Keratinocyte (primary cell): ENCODE results near the gene FOXR1. TPM values are rescaled to one million over a fixed set of nuclear protein-coding genes. Genes with fewer than 3 reads are reported as not detected.
A peak's percentile ranks its signal among the peaks of the same experiment; 100 is the strongest.

Source experiments
- DNase-seq: peaks from one replicate; pipeline ENCODE4 v3.0.0-alpha.2; 2011; ENCODE audit warnings: low read depth, missing footprints, low spot score
- FAIRE-seq: peaks from 2 replicates; lab custom pipeline; 2011; peaks lifted over from hg19 to GRCh38; lab: Jason Lieb, UNC
- H2AFZ ChIP-seq: 2 replicates; pipeline ENCODE4 v1.6.0; 2012; ENCODE audit warnings: low read length, control low read depth, inconsistent platforms; ENCODE audit not compliant: control insufficient read depth
- H3K27ac ChIP-seq: 2 replicates; pipeline ENCODE4 v1.5.1; 2011; ENCODE audit warnings: low read length; ENCODE audit not compliant: control insufficient read depth, insufficient read depth
- H3K27me3 ChIP-seq: 3 replicates; pipeline ENCODE4 v1.6.0; 2011; ENCODE audit warnings: low read length; ENCODE audit not compliant: control insufficient read depth, insufficient read depth; ENCODE audit errors: extremely low read depth
- H3K36me3 ChIP-seq, 2 experiments: 2 replicates in 1 of 2; 3 replicates in 1 of 2; pipeline ENCODE4 v1.5.1; 2011; ENCODE audit warnings: low read length in 2 of 2, mild to moderate bottlenecking in 1 of 2; ENCODE audit not compliant: control insufficient read depth in 2 of 2, insufficient read depth in 2 of 2; ENCODE audit errors: extremely low read depth in 1 of 2
- H3K4me1 ChIP-seq: 3 replicates; pipeline ENCODE4 v1.5.1; 2011; ENCODE audit warnings: low read length; ENCODE audit not compliant: control insufficient read depth, insufficient read depth; ENCODE audit errors: extremely low read depth
- H3K4me2 ChIP-seq: 3 replicates; pipeline ENCODE4 v1.6.0; 2011; ENCODE audit warnings: low read depth, low read length; ENCODE audit not compliant: control insufficient read depth, insufficient read depth; ENCODE audit errors: extremely low read depth
- H3K4me3 ChIP-seq, 3 experiments: fragments of 200-600 bp in 1 of 3; sonication (generic) in 1 of 3; 2 replicates in 2 of 3; 3 replicates in 1 of 3; pipeline ENCODE4 v1.5.1; 2011 to 2016; ENCODE audit warnings: low read length in 3 of 3, mild to moderate bottlenecking in 3 of 3, control low read depth in 2 of 3, inconsistent platforms in 1 of 3, low read depth in 1 of 3, mixed read lengths in 1 of 3, mixed run types in 1 of 3, moderate library complexity in 1 of 3; ENCODE audit not compliant: control insufficient read depth in 2 of 3, insufficient read depth in 2 of 3; ENCODE audit errors: extremely low read depth in 1 of 3
- H3K79me2 ChIP-seq: 2 replicates; pipeline ENCODE4 v1.6.0; 2012; ENCODE audit warnings: low read length; ENCODE audit not compliant: control insufficient read depth, insufficient read depth
- H3K9ac ChIP-seq: 3 replicates; pipeline ENCODE4 v1.6.0; 2011; ENCODE audit warnings: low read length; ENCODE audit not compliant: control insufficient read depth, insufficient read depth; ENCODE audit errors: extremely low read depth
- H3K9me1 ChIP-seq: 3 replicates; pipeline ENCODE4 v1.6.0; 2011; ENCODE audit warnings: low read length; ENCODE audit not compliant: control insufficient read depth, insufficient read depth; ENCODE audit errors: extremely low read depth
- H3K9me3 ChIP-seq: 2 replicates; pipeline ENCODE4 v1.5.1; 2012; ENCODE audit warnings: low read depth, low read length; ENCODE audit not compliant: control insufficient read depth
- H4K20me1 ChIP-seq: 3 replicates; pipeline ENCODE4 v1.6.0; 2011; ENCODE audit warnings: low read length; ENCODE audit not compliant: control insufficient read depth, insufficient read depth; ENCODE audit errors: extremely low read depth
- EZH2 ChIP-seq: IDR thresholded peaks from one replicate; pipeline ENCODE4 v1.6.1; 2012; ENCODE audit warnings: inconsistent platforms, mild to moderate bottlenecking, low read length, moderate library complexity
- dilution Hi-C: fragments of 300-500 bp; cut with MboI; formaldehyde crosslinking; loops from one replicate; pipeline ENCODE4 v1.7.0; 2020; ENCODE audit warnings: low sequenced_read_pairs; ENCODE audit not compliant: extremely low pct_ligation_motif_present
- polyA plus RNA-seq, 5 experiments: library from polyadenylated mRNA; depleted of rRNA in 3 of 5; stranded (reverse) in 3 of 5; stranded (forward) in 1 of 5; unstranded in 1 of 5; fragments of >200 nt; gene quantifications; 1 replicate in 1 of 5; 2 replicates in 3 of 5; 3 replicates in 1 of 5; pipeline versions ENCODE4 v1.2.1 to v1.2.3, GENCODE V29; 2011 to 2012; ENCODE audit warnings: missing spikeins in 2 of 5, low read depth in 1 of 5, low replicate concordance in 1 of 5
- TF ChIP-seq, protein P1 (sequence below), 3 experiments: IDR thresholded peaks in 1 of 3; conservative IDR thresholded peaks in 1 of 3; optimal IDR thresholded peaks in 1 of 3; 2 replicates in 2 of 3; 3 replicates in 1 of 3; pipeline versions ENCODE3 to v1.5.1; 2011; ENCODE audit warnings: low read length in 3 of 3, mild to moderate bottlenecking in 3 of 3, moderate library complexity in 2 of 3, control low read depth in 1 of 3, inconsistent platforms in 1 of 3; ENCODE audit not compliant: insufficient read depth in 2 of 3; ENCODE audit errors: extremely low read depth in 1 of 3

Gene FOXR1
- polyA plus RNA-seq, 1 donor (not counting 4 experiments of a cell fraction or from before 2014, with no cell fraction given) = not detected

DNA sequence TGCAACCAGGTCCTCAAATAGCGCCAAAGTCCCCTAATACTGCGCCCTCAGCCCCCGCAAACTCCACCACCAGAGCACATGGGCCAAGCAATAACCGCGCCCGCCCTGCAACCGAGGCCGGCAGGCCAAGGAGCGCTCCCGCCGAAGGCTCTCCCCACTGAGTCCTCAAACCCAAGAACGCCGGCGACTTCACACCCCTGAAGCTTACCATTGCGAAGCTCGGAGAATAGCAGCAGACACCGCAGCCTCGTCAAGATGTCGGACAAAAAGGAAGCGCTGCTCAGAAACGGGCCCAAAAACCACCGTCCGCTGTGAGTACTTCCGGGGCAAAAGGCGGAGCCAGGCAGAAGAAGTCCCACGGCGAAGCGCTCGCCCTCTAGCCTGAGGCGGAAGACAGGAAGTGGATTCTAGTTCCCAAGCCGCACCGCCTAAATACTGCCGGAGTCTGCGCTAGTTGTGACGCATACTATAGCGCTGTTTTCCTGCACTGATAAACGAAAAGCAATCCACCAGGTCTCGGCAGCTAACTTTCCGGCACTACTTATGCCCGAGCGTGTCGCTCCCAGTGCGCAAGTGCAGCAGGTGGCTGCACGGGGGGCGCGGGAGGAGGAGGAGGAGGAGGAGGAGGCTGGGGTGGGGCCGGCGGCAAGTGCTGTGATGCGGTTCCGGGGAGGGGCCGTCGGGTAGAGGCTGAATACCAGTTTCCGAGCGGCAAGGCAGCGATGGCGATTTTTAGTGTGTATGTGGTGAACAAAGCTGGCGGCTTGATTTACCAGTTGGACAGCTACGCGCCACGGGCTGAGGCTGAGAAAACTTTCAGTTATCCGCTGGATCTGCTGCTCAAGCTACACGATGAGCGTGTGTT, 46.7 kb downstream of the FOXR1 start, which contains the start of the genes RPS25 and TRAPPC4:
Gene RPS25, minus strand, starts transcription at position 270 of the 865 bp plus-strand sequence. Its CDS starts 59 bp downstream, at position 211.
Gene TRAPPC4, plus strand, starts transcription at position 693 of the 865 bp plus-strand sequence. Its CDS starts 30 bp downstream, at position 723.
- Histone ChIP-seq H3K9me1 (no peaks in the 10 kb centered on the region), H3K27me3 (no peaks in the 10 kb centered on the region), H3K79me2 (peaks cover 53% of the 10 kb centered on the region), H3K4me1 (peaks cover 19% of the 10 kb centered on the region), H2AFZ (peak within 1 kb of the TSS; percentile 99), H3K9me3 (no peaks in the 10 kb centered on the region), H3K9ac (peak within 1 kb of the TSS; percentile 98), H3K4me2 (peak within 1 kb of the TSS; percentile 82), H4K20me1 (peaks cover 2% of the 10 kb centered on the region), H3K27ac (peak within 1 kb of the TSS; percentile 94), H3K36me3 (peaks cover 15 to 31% of the 10 kb centered on the region in 2 experiments), H3K4me3 (peak within 1 kb of the TSS; percentile 83 to 99 (median 99))
- TF ChIP-seq, protein P1, sequence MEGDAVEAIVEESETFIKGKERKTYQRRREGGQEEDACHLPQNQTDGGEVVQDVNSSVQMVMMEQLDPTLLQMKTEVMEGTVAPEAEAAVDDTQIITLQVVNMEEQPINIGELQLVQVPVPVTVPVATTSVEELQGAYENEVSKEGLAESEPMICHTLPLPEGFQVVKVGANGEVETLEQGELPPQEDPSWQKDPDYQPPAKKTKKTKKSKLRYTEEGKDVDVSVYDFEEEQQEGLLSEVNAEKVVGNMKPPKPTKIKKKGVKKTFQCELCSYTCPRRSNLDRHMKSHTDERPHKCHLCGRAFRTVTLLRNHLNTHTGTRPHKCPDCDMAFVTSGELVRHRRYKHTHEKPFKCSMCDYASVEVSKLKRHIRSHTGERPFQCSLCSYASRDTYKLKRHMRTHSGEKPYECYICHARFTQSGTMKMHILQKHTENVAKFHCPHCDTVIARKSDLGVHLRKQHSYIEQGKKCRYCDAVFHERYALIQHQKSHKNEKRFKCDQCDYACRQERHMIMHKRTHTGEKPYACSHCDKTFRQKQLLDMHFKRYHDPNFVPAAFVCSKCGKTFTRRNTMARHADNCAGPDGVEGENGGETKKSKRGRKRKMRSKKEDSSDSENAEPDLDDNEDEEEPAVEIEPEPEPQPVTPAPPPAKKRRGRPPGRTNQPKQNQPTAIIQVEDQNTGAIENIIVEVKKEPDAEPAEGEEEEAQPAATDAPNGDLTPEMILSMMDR (optimal IDR thresholded peaks at IDR 0.05 in 1 of 3, IDR thresholded peaks at IDR 0.05 in 1 of 3, conservative IDR thresholded peaks at IDR 0.05 in 1 of 3; ENCODE audit: extremely low read depth in 1 of 3, insufficient read depth in 2 of 3, low read length in 3 of 3) = no peak
- TF ChIP-seq EZH2 = no peak
- dilution Hi-C loops = no loop called here
- DNase-seq = peak; percentile 83
- no peak for FAIRE-seq

DNA sequence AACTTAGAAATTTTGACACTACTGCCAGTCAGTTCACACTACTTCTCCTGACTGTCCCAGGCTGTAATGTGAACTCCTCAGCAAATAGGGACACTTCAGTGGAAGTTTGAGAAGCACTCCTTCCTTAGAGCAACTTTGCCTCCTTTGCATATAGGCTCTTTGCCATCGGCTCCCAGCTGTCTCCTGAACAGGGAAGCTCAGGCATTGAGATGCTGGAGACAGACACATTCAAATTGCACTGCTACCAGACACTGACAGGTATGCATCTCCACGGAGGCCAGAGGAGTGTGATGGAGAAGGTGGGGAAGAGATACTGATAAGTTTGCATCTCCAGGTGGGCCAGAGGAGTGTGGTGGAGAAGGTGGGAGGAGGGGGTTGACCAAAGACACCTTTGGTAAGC, 48.4 kb downstream of the FOXR1 start:
- H3K4me2 ChIP-seq = peak overlapping the region; percentile 77
- H3K27ac ChIP-seq = peak overlapping the region; percentile 19
- H3K79me2 ChIP-seq = peaks cover 49% of the 10 kb centered on the region
- no peak overlapping the region for H2AFZ ChIP-seq
- no peaks in the 10 kb centered on the region for H3K9me3 ChIP-seq
- no peaks in the 10 kb centered on the region for H3K9me1 ChIP-seq
- FAIRE-seq (no peak), DNase-seq (no peak)
- peaks cover 16 to 35% of the 10 kb centered on the region in 2 experiments for H3K36me3 ChIP-seq
- dilution Hi-C loops = no loop called here
- no peaks in the 10 kb centered on the region for H3K27me3 ChIP-seq
- peak overlapping the region in 2 of 3 experiments; percentile 99 for H3K4me3 ChIP-seq
- peak overlapping the region; percentile 9 for H3K9ac ChIP-seq
- no peaks in the 10 kb centered on the region for H4K20me1 ChIP-seq
- TF ChIP-seq, protein P1 (optimal IDR thresholded peaks at IDR 0.05 in 1 of 3, IDR thresholded peaks at IDR 0.05 in 1 of 3, conservative IDR thresholded peaks at IDR 0.05 in 1 of 3; ENCODE audit: extremely low read depth in 1 of 3, insufficient read depth in 2 of 3, low read length in 3 of 3) = no peak
- no peak for TF ChIP-seq EZH2
- peaks cover 19% of the 10 kb centered on the region for H3K4me1 ChIP-seq
